OCI-LY1 (cell line): Measurements from ENCODE around the gene VMA21.

Experiments
- H2AFZ ChIP-seq: fragments of 200-600 bp; sonication (generic), shearing (Covaris generic); 2 replicates; pipeline ENCODE4 v1.6.0; 2014; ENCODE audit warnings: antibody characterized with exemption, mild to moderate bottlenecking, low read length
- H3F3A ChIP-seq: fragments of 200-600 bp; sonication (generic), shearing (Covaris generic); 2 replicates; pipeline ENCODE4 v1.6.0; 2014; ENCODE audit warnings: mild to moderate bottlenecking, antibody characterized with exemption, low read length, moderate library complexity; ENCODE audit not compliant: insufficient read depth
- H3K27ac ChIP-seq: fragments of 200-600 bp; sonication (generic); 2 replicates; pipeline ENCODE4 v1.5.1; 2014; ENCODE audit warnings: low read length, mixed run types, mild to moderate bottlenecking, low read depth; ENCODE audit not compliant: poor library complexity, severe bottlenecking
- H3K27me3 ChIP-seq: fragments of 200-600 bp; sonication (generic); 2 replicates; pipeline ENCODE4 v1.6.0; 2014; ENCODE audit warnings: antibody characterized with exemption, mild to moderate bottlenecking, low read length, moderate library complexity; ENCODE audit not compliant: insufficient read depth
- H3K36me3 ChIP-seq: fragments of 200-600 bp; sonication (generic); 2 replicates; pipeline ENCODE4 v1.6.1; 2014; ENCODE audit warnings: mild to moderate bottlenecking, antibody characterized with exemption, low read length, moderate library complexity, mixed read lengths; ENCODE audit not compliant: insufficient read depth
- H3K4me1 ChIP-seq: fragments of 200-600 bp; sonication (generic); 2 replicates; pipeline ENCODE4 v1.5.1; 2014; ENCODE audit warnings: mild to moderate bottlenecking, low read length, moderate library complexity; ENCODE audit not compliant: insufficient read depth, severe bottlenecking
- H3K4me2 ChIP-seq: fragments of 200-600 bp; sonication (generic), shearing (Covaris generic); 2 replicates; pipeline ENCODE4 v1.6.1; 2014; ENCODE audit warnings: low read length
- H3K4me3 ChIP-seq: fragments of 200-600 bp; sonication (generic); 2 replicates; pipeline ENCODE4 v1.5.1; 2014; ENCODE audit warnings: low read length, low read depth, mild to moderate bottlenecking, mixed read lengths; ENCODE audit not compliant: poor library complexity, severe bottlenecking
- H3K79me2 ChIP-seq: fragments of 200-600 bp; shearing (Covaris generic); 2 replicates; pipeline ENCODE4 v1.6.1; 2016; ENCODE audit warnings: mixed run types, low read length, mixed read lengths; ENCODE audit not compliant: insufficient read depth
- H3K9ac ChIP-seq: fragments of 200-600 bp; sonication (generic), shearing (Covaris generic); 2 replicates; pipeline ENCODE4 v1.6.1; 2014; ENCODE audit warnings: mild to moderate bottlenecking, low read length, mixed read lengths
- H3K9me2 ChIP-seq: fragments of 200-600 bp; sonication (generic), shearing (Covaris generic); 2 replicates; pipeline ENCODE4 v1.6.1; 2014; ENCODE audit warnings: low read depth, mild to moderate bottlenecking, low read length, mixed read lengths
- H3K9me3 ChIP-seq: fragments of 200-600 bp; shearing (Covaris generic); 2 replicates; pipeline ENCODE4 v1.6.1; 2014; ENCODE audit warnings: low read length, mixed read lengths
- H4K20me1 ChIP-seq: fragments of 200-600 bp; sonication (generic), shearing (Covaris generic); 2 replicates; pipeline ENCODE4 v1.6.0; 2016; ENCODE audit warnings: mild to moderate bottlenecking, low read length; ENCODE audit not compliant: insufficient read depth
- CTCF ChIP-seq: fragments of 200-600 bp; sonication (generic), shearing (Covaris generic); IDR thresholded peaks from 2 replicates; pipeline ENCODE4 v1.5.1; 2017; ENCODE audit warnings: mild to moderate bottlenecking, antibody characterized with exemption, low read length, moderate library complexity, mixed read lengths
- EZH2 ChIP-seq: fragments of 200-600 bp; sonication (generic), shearing (Covaris generic); IDR thresholded peaks from 2 replicates; pipeline ENCODE4 v1.8.0; 2017; ENCODE audit warnings: borderline replicate concordance, mixed run types, mild to moderate bottlenecking, antibody characterized with exemption, low read length, moderate library complexity, mixed read lengths

VMA21 gene

GRCh38 chrX:151363316-151363715 lies 33.7 kb upstream of the VMA21 start:
- H3K9me2 ChIP-seq, result no peaks in the 10 kb centered on the region
- no peaks in the 10 kb centered on the region for H3K79me2 ChIP-seq
- no peak overlapping the region for H3K27ac ChIP-seq
- no peaks in the 10 kb centered on the region for H3K36me3 ChIP-seq
- H2AFZ ChIP-seq, result no peak overlapping the region
- no peak overlapping the region for H3K4me2 ChIP-seq
- no peak overlapping the region for H3K9ac ChIP-seq
- H4K20me1 ChIP-seq, result no peaks in the 10 kb centered on the region
- H3K9me3 ChIP-seq, result no peaks in the 10 kb centered on the region
- no peak overlapping the region for H3K4me3 ChIP-seq
- TF ChIP-seq EZH2, result no peak
- no peak for TF ChIP-seq CTCF
- no peaks in the 10 kb centered on the region for H3K4me1 ChIP-seq
- H3F3A ChIP-seq, result no peaks in the 10 kb centered on the region
- H3K27me3 ChIP-seq, result no peaks in the 10 kb centered on the region

GRCh38 chrX:151365579-151365978 lies 31.4 kb upstream of the VMA21 start:
- no peaks in the 10 kb centered on the region for H3K79me2 ChIP-seq
- no peaks in the 10 kb centered on the region for H3F3A ChIP-seq
- H3K36me3 ChIP-seq, result no peaks in the 10 kb centered on the region
- H3K9ac ChIP-seq, result no peak overlapping the region
- H3K4me2 ChIP-seq, result no peak overlapping the region
- no peak overlapping the region for H2AFZ ChIP-seq
- no peak overlapping the region for H3K27ac ChIP-seq
- H3K27me3 ChIP-seq, result no peaks in the 10 kb centered on the region
- no peaks in the 10 kb centered on the region for H3K9me3 ChIP-seq
- H4K20me1 ChIP-seq, result no peaks in the 10 kb centered on the region
- H3K4me3 ChIP-seq, result no peak overlapping the region
- no peak for TF ChIP-seq CTCF
- no peak for TF ChIP-seq EZH2
- no peaks in the 10 kb centered on the region for H3K9me2 ChIP-seq
- no peaks in the 10 kb centered on the region for H3K4me1 ChIP-seq

- Histone ChIP-seq H3K4me3 (no peak overlapping the region), H3K27me3 (no peaks in the 10 kb centered on the region), H4K20me1 (no peaks in the 10 kb centered on the region), H3K9me3 (no peaks in the 10 kb centered on the region), H3K4me2 (no peak overlapping the region), H3K4me1 (no peaks in the 10 kb centered on the region), H3K79me2 (no peaks in the 10 kb centered on the region), H3K9ac (no peak overlapping the region), H3F3A (no peaks in the 10 kb centered on the region), H3K36me3 (no peaks in the 10 kb centered on the region), H2AFZ (no peak overlapping the region), H3K27ac (no peak overlapping the region), H3K9me2 (no peaks in the 10 kb centered on the region)
- TF ChIP-seq CTCF (no peak), EZH2 (no peak)
These were observed 26.1 kb upstream of the VMA21 start for GRCh38 chrX:151370906-151371305.
